Lower lobe of right lung (tissue), 2 donors: ENCODE results near the gene ADGRE2. TPM values are rescaled to one million over a fixed set of nuclear protein-coding genes. Genes with fewer than 3 reads are reported as not detected.
A peak's percentile ranks its signal among the peaks of the same experiment; 100 is the strongest.

ENCODE experiments used
- ATAC-seq, 2 donors: fragments of 200-7000 bp; cut with Tn5 transposase; one replicate each; pipeline ENCODE4 v1.9.1; 2020 to 2022; ENCODE audit warnings: mild to moderate bottlenecking in 2 of 2, moderate library complexity in 2 of 2
- DNase-seq: peaks from one replicate; pipeline ENCODE4 v3.0.0-alpha.2; 2020
- H3K27ac ChIP-seq: fragments of 200-600 bp; one replicate; pipeline ENCODE4 v1.8.0; 2022
- H3K27me3 ChIP-seq: fragments of 200-600 bp; one replicate; pipeline ENCODE4 v1.8.0; 2022; ENCODE audit warnings: low read depth
- H3K36me3 ChIP-seq: fragments of 200-600 bp; one replicate; pipeline ENCODE4 v1.8.0; 2022; ENCODE audit warnings: mild to moderate bottlenecking
- H3K4me1 ChIP-seq: fragments of 200-600 bp; one replicate; pipeline ENCODE4 v1.8.0; 2022
- H3K4me3 ChIP-seq: fragments of 200-600 bp; one replicate; pipeline ENCODE4 v1.8.0; 2022; ENCODE audit warnings: mild to moderate bottlenecking
- H3K9me3 ChIP-seq: fragments of 200-600 bp; one replicate; pipeline ENCODE4 v1.8.0; 2022
- CTCF ChIP-seq: fragments of 200-600 bp; IDR thresholded peaks from one replicate; pipeline ENCODE4 v1.8.0; 2022; ENCODE audit warnings: antibody characterized with exemption, mild to moderate bottlenecking
- intact Hi-C: fragments of 100-400 bp; cut with DNase I; formaldehyde crosslinking; loops from one replicate; pipeline ENCODE4 v1.11.0; 2022
- total RNA-seq: library from RNA; stranded (reverse); fragmentation: NEBNext Ultra II Directional; extraction: Animal tissue kit (Norgen Biotek cat#: 25700); gene quantifications from one replicate; pipeline ENCODE4 v1.2.1, GENCODE V29; 2021
- donor health status: DM: no; HTN: yes; CAD: no; lungs with severe emphysema.

Gene ADGRE2
- total RNA-seq, 1 donor from 2014 or later = 19.9 TPM

- Histone ChIP-seq H3K4me3 (no peak overlapping the region), H3K9me3 (no peaks in the 10 kb centered on the region), H3K27ac (no peak overlapping the region), H3K36me3 (no peaks in the 10 kb centered on the region), H3K27me3 (no peaks in the 10 kb centered on the region), H3K4me1 (no peaks in the 10 kb centered on the region)
- DNase-seq (no peak), ATAC-seq (peak; percentile 50 to 78)
- TF ChIP-seq CTCF = no peak
- intact Hi-C loops = no loop called here
Measured at GRCh38 chr19:14683439-14683838, 94.9 kb downstream of the ADGRE2 start.

Other genes with a start within 250 kb of the ADGRE2 start
- gene TECR, start 249.0 kb downstream of the ADGRE2 start, total RNA-seq = 127 TPM
- 121 TPM for gene NDUFB7, start 206.5 kb downstream of the ADGRE2 start, total RNA-seq
- gene CLEC17A, start 195.5 kb downstream of the ADGRE2 start, total RNA-seq = not detected
- 25.5 TPM for gene ADGRE3, start 103.7 kb downstream of the ADGRE2 start, total RNA-seq
- gene ZNF333, start 88.5 kb downstream of the ADGRE2 start, total RNA-seq = 20.0 TPM
- gene OR7A5, start 56.6 kb upstream of the ADGRE2 start, total RNA-seq = not detected
- 0.18 TPM for gene OR7C1, start 56.6 kb upstream of the ADGRE2 start, total RNA-seq
- not detected for gene OR7A10, start 70.4 kb upstream of the ADGRE2 start, total RNA-seq
- gene OR7A17, start 107.6 kb upstream of the ADGRE2 start, total RNA-seq = not detected
- not detected for gene OR7C2, start 162.9 kb upstream of the ADGRE2 start, total RNA-seq
- not detected for gene SLC1A6, start 201.3 kb upstream of the ADGRE2 start, total RNA-seq